22Rv1 (cell line): ENCODE measurements around the gene ATP12A.

Experiments
- CTCF ChIP-seq: fragments of 450-650 bp; IDR thresholded peaks from 2 replicates; pipeline ENCODE4 v1.5.1; 2017; ENCODE audit warnings: mild to moderate bottlenecking
- ZFX ChIP-seq: fragments of 450-650 bp; IDR thresholded peaks from 2 replicates; pipeline ENCODE4 v1.6.1; 2017; ENCODE audit warnings: antibody characterized with exemption, borderline replicate concordance

- TF ChIP-seq CTCF = no peak
- no peak for TF ChIP-seq ZFX
These were observed 11.1 kb upstream of the ATP12A start for GRCh38 chr13:24668955-24669582.
